GM23338 (cell line): ENCODE data around the gene KCNH4. TPM values are rescaled to one million over a fixed set of nuclear protein-coding genes. Genes with fewer than 3 reads are reported as not detected.

Experiments used
- ATAC-seq: fragments of 200-7000 bp; cut with Tn5 transposase; 3 replicates; pipeline ENCODE4 v1.9.1; 2020
- DNase-seq: peaks from one replicate; pipeline ENCODE4 v3.0.0-alpha.2; 2015; ENCODE audit warnings: low spot score
- H2AFZ ChIP-seq: fragments of 200-600 bp; sonication (generic); 2 replicates; pipeline ENCODE4 v1.8.0; 2016; ENCODE audit warnings: antibody characterized with exemption, mild to moderate bottlenecking, moderate library complexity
- H3F3A ChIP-seq: fragments of 200-600 bp; sonication (generic); replicated peaks from 2 replicates; pipeline ENCODE4 v1.8.0; 2017; ENCODE audit warnings: antibody characterized with exemption, mixed run types, low read depth
- H3K27ac ChIP-seq: fragments of 200-600 bp; sonication (generic); 2 replicates; pipeline ENCODE4 v1.6.1; 2016; ENCODE audit warnings: low read depth
- H3K27me3 ChIP-seq: fragments of 200-600 bp; sonication (generic); 2 replicates; pipeline ENCODE4 v1.8.0; 2016; ENCODE audit warnings: mild to moderate bottlenecking, mixed run types, moderate library complexity; ENCODE audit not compliant: insufficient read depth
- H3K36me3 ChIP-seq: fragments of 200-600 bp; sonication (generic); 2 replicates; pipeline ENCODE4 v1.8.0; 2016; ENCODE audit warnings: mild to moderate bottlenecking; ENCODE audit not compliant: insufficient read depth
- H3K4me1 ChIP-seq: fragments of 200-600 bp; sonication (generic); 2 replicates; pipeline ENCODE4 v1.8.0; 2016; ENCODE audit warnings: mild to moderate bottlenecking, moderate library complexity; ENCODE audit not compliant: insufficient read depth
- H3K4me2 ChIP-seq: fragments of 200-600 bp; sonication (generic); 2 replicates; pipeline ENCODE4 v1.7.1; 2017; ENCODE audit warnings: mixed run types
- H3K4me3 ChIP-seq: fragments of 200-600 bp; sonication (generic); 2 replicates; pipeline ENCODE4 v1.6.1; 2016; ENCODE audit warnings: mixed run types
- H3K79me2 ChIP-seq: fragments of 200-600 bp; sonication (generic); replicated peaks from 2 replicates; pipeline ENCODE4 v1.8.0; 2017; ENCODE audit warnings: mild to moderate bottlenecking; ENCODE audit not compliant: insufficient read depth
- H3K9me2 ChIP-seq: fragments of 200-600 bp; sonication (generic); 2 replicates; pipeline ENCODE4 v1.8.0; 2017; ENCODE audit not compliant: insufficient read depth
- H4K20me1 ChIP-seq: fragments of 200-600 bp; sonication (generic); replicated peaks from 2 replicates; pipeline ENCODE4 v1.8.0; 2017; ENCODE audit warnings: mild to moderate bottlenecking; ENCODE audit not compliant: insufficient read depth
- H3K27ac Mint-ChIP-seq: 2 replicates; pipeline ENCODE4 v1.8.0; 2020; ENCODE audit warnings: inconsistent platforms, mild to moderate bottlenecking, moderate library complexity, mixed read lengths
- H3K27me3 Mint-ChIP-seq: 3 replicates; pipeline ENCODE4 v1.8.0; 2022; ENCODE audit warnings: low read depth, mild to moderate bottlenecking, moderate library complexity, mixed read lengths, inconsistent platforms; ENCODE audit not compliant: insufficient read depth, poor library complexity
- H3K36me3 Mint-ChIP-seq: 3 replicates; pipeline ENCODE4 v1.8.0; 2021; ENCODE audit warnings: low read depth, mild to moderate bottlenecking, inconsistent platforms, moderate library complexity, mixed read lengths
- H3K4me1 Mint-ChIP-seq: 3 replicates; pipeline ENCODE4 v1.8.0; 2020; ENCODE audit warnings: mild to moderate bottlenecking, inconsistent platforms, mixed read lengths
- H3K4me3 Mint-ChIP-seq: 3 replicates; pipeline ENCODE4 v1.8.0; 2021; ENCODE audit warnings: moderate library complexity, mild to moderate bottlenecking, inconsistent platforms, mixed read lengths
- H3K9me3 Mint-ChIP-seq: 3 replicates; pipeline ENCODE4 v1.8.0; 2020; ENCODE audit warnings: moderate library complexity, mild to moderate bottlenecking, inconsistent platforms, mixed read lengths
- CREB1 ChIP-seq: fragments of 250-450 bp; sonication (Bioruptor Pico); IDR thresholded peaks from 2 replicates; pipeline ENCODE4 v1.5.0; 2020; ENCODE audit warnings: low read depth, mild to moderate bottlenecking, moderate library complexity
- ETS1 ChIP-seq: IDR thresholded peaks from 2 replicates; pipeline ENCODE4 v1.6.1; 2016; ENCODE audit warnings: antibody characterized with exemption
- EZH2 ChIP-seq: fragments of 200-600 bp; sonication (generic); IDR thresholded peaks from one replicate; pipeline ENCODE4 v1.8.0; 2017; ENCODE audit warnings: antibody characterized with exemption, mild to moderate bottlenecking, low read depth; ENCODE audit not compliant: unreplicated experiment
- EZH2phosphoT487 ChIP-seq: fragments of 200-600 bp; sonication (generic); IDR thresholded peaks from one replicate; pipeline ENCODE4 v1.8.1; 2018; ENCODE audit warnings: antibody characterized with exemption; ENCODE audit not compliant: unreplicated experiment
- JUNB ChIP-seq: IDR thresholded peaks from one replicate; pipeline ENCODE4 v1.6.1; 2016; ENCODE audit warnings: antibody characterized with exemption; ENCODE audit not compliant: unreplicated experiment
- NANOG ChIP-seq: IDR thresholded peaks from 2 replicates; pipeline ENCODE4 v1.6.1; 2016; ENCODE audit warnings: antibody characterized with exemption, borderline replicate concordance
- POLR2AphosphoS5 ChIP-seq: IDR thresholded peaks from 2 replicates; pipeline ENCODE4 v1.6.1; 2016; ENCODE audit warnings: antibody characterized with exemption, low read depth
- STAT1 ChIP-seq: IDR thresholded peaks from one replicate; pipeline ENCODE4 v1.6.1; 2016; ENCODE audit warnings: antibody characterized with exemption; ENCODE audit not compliant: unreplicated experiment
- ZNF114 ChIP-seq: fragments of 250-450 bp; sonication (Bioruptor Pico); IDR thresholded peaks from 2 replicates; pipeline ENCODE4 v1.5.0; 2020; ENCODE audit warnings: mild to moderate bottlenecking, moderate library complexity
- ZNF331 ChIP-seq: fragments of 250-450 bp; sonication (Bioruptor Pico); IDR thresholded peaks from 2 replicates; pipeline ENCODE4 v1.5.0; 2020; ENCODE audit warnings: low read depth, mild to moderate bottlenecking, moderate library complexity
- polyA plus RNA-seq: library from polyadenylated mRNA; unstranded; fragments of >200 nt; fragmentation: Nextera tagmentation; extraction: Ambion mirVana; gene quantifications from 2 replicates; pipeline ENCODE4 v1.2.1, GENCODE V29; 2016
- total RNA-seq: library from RNA; depleted of rRNA; stranded (reverse); fragments of >200 nt; shearing (Covaris generic); gene quantifications from 2 replicates; pipeline ENCODE4 v1.2.3, GENCODE V29; 2014
- TF ChIP-seq, protein P1 (sequence below): IDR thresholded peaks from one replicate; pipeline ENCODE4 v1.6.1; 2018; ENCODE audit warnings: antibody characterized with exemption; ENCODE audit not compliant: unreplicated experiment
- TF ChIP-seq, protein P2 (sequence below): fragments of 250-450 bp; sonication (Bioruptor Pico); IDR thresholded peaks from 2 replicates; pipeline ENCODE4 v1.5.0; 2020; ENCODE audit warnings: mild to moderate bottlenecking, moderate library complexity
- TF ChIP-seq, protein P3 (sequence below), 2 experiments: fragments of 200-600 bp in 1 of 2; sonication (generic) in 1 of 2; conservative IDR thresholded peaks; 2 replicates each; pipeline versions ENCODE4 v1.5.1 to v1.6.1; 2016 to 2017; ENCODE audit warnings: antibody characterized with exemption in 2 of 2, low read depth in 2 of 2, mild to moderate bottlenecking in 2 of 2, moderate library complexity in 1 of 2

Gene KCNH4
- total and polyA plus RNA-seq, 2 experiments from 2014 or later: 0.08 to 0.49 TPM

- DNase-seq (no peak), ATAC-seq (no peak)
- H4K20me1 ChIP-seq: no peaks in the 10 kb centered on the region
- H3K9me2 ChIP-seq: no peaks in the 10 kb centered on the region
- H3K4me2 ChIP-seq: no peak overlapping the region
- H3K36me3 ChIP-seq: no peaks in the 10 kb centered on the region; the same call in 1 of the 2 replicates
- H3K4me3 ChIP-seq: no peak overlapping the region
- H2AFZ ChIP-seq: no peak overlapping the region
- no peaks in the 10 kb centered on the region for H3K4me1 ChIP-seq
- H3K27me3 ChIP-seq: no peaks in the 10 kb centered on the region
- H3F3A ChIP-seq: 0 out of 2 replicates have a peak, but pooled peaks cover 9% of the 10 kb centered on the region
- TF ChIP-seq ZNF114 (CRISPR knock-in tag) (no peak), CREB1 (no peak), ZNF331 (CRISPR knock-in tag) (no peak), POLR2AphosphoS5 (no peak), NANOG (no peak), EZH2 (no peak), STAT1 (no peak), EZH2phosphoT487 (no peak), ETS1 (no peak), JUNB (no peak)
- TF ChIP-seq, protein P1, sequence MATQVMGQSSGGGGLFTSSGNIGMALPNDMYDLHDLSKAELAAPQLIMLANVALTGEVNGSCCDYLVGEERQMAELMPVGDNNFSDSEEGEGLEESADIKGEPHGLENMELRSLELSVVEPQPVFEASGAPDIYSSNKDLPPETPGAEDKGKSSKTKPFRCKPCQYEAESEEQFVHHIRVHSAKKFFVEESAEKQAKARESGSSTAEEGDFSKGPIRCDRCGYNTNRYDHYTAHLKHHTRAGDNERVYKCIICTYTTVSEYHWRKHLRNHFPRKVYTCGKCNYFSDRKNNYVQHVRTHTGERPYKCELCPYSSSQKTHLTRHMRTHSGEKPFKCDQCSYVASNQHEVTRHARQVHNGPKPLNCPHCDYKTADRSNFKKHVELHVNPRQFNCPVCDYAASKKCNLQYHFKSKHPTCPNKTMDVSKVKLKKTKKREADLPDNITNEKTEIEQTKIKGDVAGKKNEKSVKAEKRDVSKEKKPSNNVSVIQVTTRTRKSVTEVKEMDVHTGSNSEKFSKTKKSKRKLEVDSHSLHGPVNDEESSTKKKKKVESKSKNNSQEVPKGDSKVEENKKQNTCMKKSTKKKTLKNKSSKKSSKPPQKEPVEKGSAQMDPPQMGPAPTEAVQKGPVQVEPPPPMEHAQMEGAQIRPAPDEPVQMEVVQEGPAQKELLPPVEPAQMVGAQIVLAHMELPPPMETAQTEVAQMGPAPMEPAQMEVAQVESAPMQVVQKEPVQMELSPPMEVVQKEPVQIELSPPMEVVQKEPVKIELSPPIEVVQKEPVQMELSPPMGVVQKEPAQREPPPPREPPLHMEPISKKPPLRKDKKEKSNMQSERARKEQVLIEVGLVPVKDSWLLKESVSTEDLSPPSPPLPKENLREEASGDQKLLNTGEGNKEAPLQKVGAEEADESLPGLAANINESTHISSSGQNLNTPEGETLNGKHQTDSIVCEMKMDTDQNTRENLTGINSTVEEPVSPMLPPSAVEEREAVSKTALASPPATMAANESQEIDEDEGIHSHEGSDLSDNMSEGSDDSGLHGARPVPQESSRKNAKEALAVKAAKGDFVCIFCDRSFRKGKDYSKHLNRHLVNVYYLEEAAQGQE: no peak
- TF ChIP-seq, protein P2, sequence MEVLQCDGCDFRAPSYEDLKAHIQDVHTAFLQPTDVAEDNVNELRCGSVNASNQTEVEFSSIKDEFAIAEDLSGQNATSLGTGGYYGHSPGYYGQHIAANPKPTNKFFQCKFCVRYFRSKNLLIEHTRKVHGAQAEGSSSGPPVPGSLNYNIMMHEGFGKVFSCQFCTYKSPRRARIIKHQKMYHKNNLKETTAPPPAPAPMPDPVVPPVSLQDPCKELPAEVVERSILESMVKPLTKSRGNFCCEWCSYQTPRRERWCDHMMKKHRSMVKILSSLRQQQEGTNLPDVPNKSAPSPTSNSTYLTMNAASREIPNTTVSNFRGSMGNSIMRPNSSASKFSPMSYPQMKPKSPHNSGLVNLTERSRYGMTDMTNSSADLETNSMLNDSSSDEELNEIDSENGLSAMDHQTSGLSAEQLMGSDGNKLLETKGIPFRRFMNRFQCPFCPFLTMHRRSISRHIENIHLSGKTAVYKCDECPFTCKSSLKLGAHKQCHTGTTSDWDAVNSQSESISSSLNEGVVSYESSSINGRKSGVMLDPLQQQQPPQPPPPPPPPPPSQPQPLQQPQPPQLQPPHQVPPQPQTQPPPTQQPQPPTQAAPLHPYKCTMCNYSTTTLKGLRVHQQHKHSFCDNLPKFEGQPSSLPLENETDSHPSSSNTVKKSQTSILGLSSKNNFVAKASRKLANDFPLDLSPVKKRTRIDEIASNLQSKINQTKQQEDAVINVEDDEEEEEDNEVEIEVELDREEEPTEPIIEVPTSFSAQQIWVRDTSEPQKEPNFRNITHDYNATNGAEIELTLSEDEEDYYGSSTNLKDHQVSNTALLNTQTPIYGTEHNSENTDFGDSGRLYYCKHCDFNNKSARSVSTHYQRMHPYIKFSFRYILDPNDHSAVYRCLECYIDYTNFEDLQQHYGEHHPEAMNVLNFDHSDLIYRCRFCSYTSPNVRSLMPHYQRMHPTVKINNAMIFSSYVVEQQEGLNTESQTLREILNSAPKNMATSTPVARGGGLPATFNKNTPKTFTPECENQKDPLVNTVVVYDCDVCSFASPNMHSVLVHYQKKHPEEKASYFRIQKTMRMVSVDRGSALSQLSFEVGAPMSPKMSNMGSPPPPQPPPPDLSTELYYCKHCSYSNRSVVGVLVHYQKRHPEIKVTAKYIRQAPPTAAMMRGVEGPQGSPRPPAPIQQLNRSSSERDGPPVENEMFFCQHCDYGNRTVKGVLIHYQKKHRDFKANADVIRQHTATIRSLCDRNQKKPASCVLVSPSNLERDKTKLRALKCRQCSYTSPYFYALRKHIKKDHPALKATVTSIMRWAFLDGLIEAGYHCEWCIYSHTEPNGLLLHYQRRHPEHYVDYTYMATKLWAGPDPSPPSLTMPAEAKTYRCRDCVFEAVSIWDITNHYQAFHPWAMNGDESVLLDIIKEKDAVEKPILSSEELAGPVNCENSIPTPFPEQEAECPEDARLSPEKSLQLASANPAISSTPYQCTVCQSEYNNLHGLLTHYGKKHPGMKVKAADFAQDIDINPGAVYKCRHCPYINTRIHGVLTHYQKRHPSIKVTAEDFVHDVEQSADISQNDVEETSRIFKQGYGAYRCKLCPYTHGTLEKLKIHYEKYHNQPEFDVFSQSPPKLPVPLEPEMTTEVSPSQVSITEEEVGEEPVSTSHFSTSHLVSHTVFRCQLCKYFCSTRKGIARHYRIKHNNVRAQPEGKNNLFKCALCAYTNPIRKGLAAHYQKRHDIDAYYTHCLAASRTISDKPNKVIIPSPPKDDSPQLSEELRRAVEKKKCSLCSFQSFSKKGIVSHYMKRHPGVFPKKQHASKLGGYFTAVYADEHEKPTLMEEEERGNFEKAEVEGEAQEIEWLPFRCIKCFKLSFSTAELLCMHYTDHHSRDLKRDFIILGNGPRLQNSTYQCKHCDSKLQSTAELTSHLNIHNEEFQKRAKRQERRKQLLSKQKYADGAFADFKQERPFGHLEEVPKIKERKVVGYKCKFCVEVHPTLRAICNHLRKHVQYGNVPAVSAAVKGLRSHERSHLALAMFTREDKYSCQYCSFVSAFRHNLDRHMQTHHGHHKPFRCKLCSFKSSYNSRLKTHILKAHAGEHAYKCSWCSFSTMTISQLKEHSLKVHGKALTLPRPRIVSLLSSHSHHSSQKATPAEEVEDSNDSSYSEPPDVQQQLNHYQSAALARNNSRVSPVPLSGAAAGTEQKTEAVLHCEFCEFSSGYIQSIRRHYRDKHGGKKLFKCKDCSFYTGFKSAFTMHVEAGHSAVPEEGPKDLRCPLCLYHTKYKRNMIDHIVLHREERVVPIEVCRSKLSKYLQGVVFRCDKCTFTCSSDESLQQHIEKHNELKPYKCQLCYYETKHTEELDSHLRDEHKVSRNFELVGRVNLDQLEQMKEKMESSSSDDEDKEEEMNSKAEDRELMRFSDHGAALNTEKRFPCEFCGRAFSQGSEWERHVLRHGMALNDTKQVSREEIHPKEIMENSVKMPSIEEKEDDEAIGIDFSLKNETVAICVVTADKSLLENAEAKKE (CRISPR knock-in tag): no peak
- TF ChIP-seq, protein P3, sequence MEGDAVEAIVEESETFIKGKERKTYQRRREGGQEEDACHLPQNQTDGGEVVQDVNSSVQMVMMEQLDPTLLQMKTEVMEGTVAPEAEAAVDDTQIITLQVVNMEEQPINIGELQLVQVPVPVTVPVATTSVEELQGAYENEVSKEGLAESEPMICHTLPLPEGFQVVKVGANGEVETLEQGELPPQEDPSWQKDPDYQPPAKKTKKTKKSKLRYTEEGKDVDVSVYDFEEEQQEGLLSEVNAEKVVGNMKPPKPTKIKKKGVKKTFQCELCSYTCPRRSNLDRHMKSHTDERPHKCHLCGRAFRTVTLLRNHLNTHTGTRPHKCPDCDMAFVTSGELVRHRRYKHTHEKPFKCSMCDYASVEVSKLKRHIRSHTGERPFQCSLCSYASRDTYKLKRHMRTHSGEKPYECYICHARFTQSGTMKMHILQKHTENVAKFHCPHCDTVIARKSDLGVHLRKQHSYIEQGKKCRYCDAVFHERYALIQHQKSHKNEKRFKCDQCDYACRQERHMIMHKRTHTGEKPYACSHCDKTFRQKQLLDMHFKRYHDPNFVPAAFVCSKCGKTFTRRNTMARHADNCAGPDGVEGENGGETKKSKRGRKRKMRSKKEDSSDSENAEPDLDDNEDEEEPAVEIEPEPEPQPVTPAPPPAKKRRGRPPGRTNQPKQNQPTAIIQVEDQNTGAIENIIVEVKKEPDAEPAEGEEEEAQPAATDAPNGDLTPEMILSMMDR (conservative IDR thresholded peaks at IDR 0.05; ENCODE audit: low read depth in 2 of 2): no peak
- peaks cover 10% of the 10 kb centered on the region for H3K27me3 Mint-ChIP-seq
- H3K4me1 Mint-ChIP-seq: peaks cover 2% of the 10 kb centered on the region; the same call in 1 of the 3 replicates
- no peak overlapping the region for H3K4me3 Mint-ChIP-seq
- H3K27ac ChIP-seq: no peak overlapping the region
- no peaks in the 10 kb centered on the region for H3K9me3 Mint-ChIP-seq
- no peaks in the 10 kb centered on the region for H3K79me2 ChIP-seq
- no peak overlapping the region for H3K27ac Mint-ChIP-seq
- peaks cover 36% of the 10 kb centered on the region; the same call in 2 of the 3 replicates for H3K36me3 Mint-ChIP-seq
Measured at GRCh38 chr17:42202159-42202558, 21.2 kb upstream of the KCNH4 start.
